ENCODE data around the gene B3GALT5. TPM values are rescaled to one million over a fixed set of nuclear protein-coding genes. Genes with fewer than 3 reads are reported as not detected.

Gene B3GALT5
- total RNA-seq, 1 donor from 2014 or later: 0.62 TPM

DNA sequence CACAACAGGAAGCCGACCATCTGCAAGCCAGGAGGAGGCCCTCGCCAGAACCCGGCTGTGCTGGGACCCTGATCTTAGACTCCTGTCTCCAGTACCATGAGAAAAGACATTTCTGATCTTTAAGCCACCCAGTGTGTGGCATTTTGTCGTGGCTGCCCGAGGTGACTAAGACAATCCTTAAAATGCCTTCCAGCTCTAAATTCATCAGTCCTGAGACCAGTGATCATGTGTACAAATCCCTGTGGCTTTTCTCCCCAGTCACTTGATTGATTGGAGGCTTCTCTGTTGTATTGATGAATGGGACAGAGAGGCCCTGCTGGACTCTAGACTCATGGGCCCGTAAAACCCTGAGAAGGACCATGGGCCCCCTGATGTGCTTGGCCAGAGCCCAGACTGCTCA is 36.1 kb downstream of the B3GALT5 start:
- DNase-seq: no peak

DNA sequence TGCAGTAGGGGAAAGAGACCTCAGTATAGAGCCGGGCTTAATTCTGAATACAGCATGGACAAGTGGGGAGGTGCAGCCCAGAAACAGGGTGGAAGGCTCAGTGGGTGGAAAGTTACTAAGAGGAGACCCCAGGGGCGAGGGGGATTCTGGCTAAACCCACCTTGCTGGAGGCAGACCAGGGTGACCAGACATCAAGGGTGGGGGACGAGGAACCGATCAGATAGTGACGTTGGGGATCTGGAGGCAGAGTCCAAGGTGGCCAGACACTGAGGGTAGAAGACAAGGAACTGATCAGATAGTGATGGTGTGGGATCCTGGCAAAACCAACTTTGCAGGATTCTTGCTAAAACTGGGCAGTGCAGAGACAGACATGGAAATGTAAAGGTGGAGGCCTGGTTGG is 36.8 kb downstream of the B3GALT5 start:
- DNase-seq: no peak

- DNase-seq: no peak
Measured at GRCh38 chr21:39650306-39650705, 37.6 kb downstream of the B3GALT5 start.

DNA sequence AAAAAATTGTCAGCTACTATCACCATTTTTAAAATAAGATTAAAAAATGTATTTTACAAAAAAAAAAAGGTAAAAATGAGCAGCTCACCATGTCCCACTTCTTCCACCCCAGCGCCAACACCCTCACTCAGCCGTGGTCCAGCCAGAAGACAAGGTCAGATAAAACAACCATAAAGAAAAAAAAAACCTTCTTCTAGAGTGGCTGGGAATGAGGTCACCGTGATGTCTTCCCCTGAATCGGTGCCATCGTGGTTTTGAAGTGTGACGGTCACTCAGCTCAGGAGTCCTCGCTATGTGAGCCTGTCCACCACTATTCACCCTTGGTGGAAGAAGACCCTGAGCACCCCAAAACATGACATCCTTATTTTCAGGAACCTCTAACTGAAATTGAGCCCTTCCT is 38.1 kb downstream of the B3GALT5 start:
- DNase-seq: no peak

DNA sequence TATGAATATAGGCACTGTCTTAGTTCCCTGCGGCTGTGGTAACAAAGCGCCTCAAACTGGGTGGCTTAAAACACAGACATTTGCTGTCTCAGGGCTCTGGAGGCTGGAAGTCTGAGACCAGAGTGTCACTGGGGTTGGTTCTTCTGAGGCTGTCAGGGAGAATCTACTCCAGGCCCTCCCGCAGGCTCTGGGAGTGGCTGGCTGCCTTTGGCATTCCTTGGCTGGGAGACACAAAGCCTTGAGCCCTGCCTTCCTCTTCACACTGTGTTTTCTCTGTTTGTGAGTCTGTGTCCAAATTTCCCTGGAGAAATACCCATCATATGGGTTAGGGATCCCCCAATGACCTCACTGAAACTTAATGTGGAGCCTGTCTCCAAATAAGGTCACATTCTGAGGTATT is 38.5 kb downstream of the B3GALT5 start:
- DNase-seq: no peak

- no peak for DNase-seq
Measured at GRCh38 chr21:39654951-39655350, 42.2 kb downstream of the B3GALT5 start.

GRCh38 chr21:39655589-39655988 is 42.8 kb downstream of the B3GALT5 start:
- no peak for DNase-seq

DNA sequence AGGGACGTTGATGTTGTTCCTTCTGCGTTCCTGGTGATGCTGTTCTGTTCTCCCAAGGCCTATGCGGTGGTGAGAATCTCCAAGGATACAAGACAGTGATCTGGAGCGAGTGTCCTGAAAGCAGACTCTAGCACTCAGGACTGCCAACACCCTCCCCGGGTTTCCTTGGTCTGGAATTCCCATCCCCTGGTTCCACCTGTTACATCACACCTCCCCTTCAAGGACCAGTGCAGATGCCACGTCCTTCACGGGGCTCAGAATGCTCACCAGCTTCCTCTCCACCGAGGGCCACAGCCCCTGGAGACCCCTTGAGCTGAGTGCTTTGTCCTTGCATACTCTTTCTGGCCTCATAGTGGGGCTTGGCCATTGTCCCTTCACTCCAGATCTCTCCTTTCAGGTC is 43.5 kb downstream of the B3GALT5 start:
- DNase-seq: no peak

DNA sequence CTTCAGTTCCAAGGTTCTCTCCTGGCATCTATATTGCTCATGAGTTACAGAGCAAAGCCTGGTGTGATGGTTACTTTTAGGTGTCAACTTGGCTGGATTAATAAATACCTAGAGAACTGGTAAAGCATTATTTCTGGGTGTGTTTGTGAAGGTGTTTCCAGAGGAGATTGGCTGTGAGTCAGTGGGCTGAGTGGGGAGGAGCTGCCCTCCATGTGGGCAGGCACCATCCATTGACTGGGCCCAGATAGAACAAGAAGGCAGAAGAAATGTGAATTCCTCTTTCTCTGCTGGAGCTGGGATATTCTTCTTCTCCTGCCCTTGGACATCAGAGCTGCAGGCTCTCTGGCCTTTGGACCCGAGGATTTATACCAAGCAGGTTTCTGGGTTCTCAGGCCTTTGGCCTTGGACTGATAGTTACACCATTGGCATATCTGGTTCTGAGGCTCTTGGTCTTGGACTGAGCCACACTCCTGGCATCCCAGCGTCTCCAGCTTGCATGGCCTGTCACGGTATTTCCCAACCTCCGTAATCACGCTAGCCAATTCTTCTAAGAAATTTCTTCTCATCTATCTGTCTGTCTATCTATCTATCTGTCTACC is 44.5 kb downstream of the B3GALT5 start:
- no peak for DNase-seq

DNA sequence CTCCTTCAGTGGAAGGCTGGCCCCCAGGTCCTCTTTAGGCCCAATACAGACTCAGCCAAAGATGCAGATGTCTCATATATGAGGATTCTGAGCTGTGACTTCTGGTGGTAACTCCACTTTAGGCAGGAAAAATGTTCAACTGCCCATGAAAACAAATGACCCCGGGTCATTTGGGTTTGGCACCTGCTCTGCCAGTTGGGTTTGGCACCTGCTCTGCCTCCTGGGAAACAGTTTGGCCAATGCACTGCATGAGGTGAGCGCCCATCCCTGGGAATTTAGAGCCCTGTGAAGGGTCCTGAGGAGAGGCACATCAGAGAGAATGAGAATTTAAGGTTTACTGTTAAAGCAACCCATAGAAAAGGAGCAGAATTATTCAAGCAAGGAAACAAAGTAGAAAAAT is 45.3 kb downstream of the B3GALT5 start:
- DNase-seq: no peak

DNA sequence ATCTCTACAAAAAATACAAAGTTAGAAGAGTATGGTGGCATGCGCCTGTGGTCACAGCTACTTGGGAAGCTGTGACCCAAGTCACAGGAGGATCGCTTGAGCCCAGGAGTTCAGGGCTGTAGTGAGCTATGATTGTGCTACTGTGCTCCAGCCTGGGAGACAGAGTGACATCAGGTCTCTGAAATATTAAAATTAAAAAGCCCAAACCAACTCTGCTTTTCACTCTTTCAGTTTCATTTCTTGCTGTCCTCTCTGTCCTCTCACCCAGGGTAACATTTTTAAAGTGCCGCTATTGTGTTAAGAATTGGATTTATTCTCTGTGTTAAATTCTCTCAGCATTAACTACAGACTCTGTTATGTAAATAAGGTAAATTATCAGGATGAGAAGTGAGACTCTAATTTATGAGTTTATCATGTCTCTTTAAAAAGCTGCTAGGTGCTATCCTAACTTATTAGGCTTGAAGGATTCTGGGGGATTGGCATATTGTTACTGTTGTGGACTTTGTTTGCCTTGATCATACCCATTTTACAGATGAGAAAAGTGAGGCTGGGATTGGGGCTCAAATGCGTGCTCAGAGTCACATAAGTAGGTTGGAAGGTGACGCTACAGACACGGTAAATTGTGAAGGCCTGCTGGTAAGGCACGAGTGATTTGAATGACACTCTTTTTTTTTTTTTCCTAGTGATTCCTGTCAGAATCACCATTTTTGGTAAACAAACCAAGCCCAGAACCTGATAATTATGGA is 46.5 kb downstream of the B3GALT5 start:
- DNase-seq: no peak

- no peak for DNase-seq
Measured at GRCh38 chr21:39660191-39660980, 47.6 kb downstream of the B3GALT5 start.

DNA sequence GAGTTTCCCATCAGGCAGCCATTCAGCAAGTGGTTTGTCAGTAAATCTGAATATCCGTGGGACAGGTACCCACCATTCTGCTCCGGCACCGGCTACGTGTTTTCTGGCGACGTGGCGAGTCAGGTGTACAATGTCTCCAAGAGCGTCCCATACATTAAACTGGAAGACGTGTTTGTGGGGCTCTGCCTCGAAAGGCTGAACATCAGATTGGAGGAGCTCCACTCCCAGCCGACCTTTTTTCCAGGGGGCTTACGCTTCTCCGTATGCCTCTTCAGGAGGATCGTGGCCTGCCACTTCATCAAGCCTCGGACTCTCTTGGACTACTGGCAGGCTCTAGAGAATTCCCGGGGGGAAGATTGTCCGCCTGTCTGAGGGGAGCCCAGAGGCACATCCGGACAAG is 48.4 kb downstream of the B3GALT5 start:
- no peak for DNase-seq

GRCh38 chr21:39661740-39662139 is 49.0 kb downstream of the B3GALT5 start:
- DNase-seq: no peak

DNA sequence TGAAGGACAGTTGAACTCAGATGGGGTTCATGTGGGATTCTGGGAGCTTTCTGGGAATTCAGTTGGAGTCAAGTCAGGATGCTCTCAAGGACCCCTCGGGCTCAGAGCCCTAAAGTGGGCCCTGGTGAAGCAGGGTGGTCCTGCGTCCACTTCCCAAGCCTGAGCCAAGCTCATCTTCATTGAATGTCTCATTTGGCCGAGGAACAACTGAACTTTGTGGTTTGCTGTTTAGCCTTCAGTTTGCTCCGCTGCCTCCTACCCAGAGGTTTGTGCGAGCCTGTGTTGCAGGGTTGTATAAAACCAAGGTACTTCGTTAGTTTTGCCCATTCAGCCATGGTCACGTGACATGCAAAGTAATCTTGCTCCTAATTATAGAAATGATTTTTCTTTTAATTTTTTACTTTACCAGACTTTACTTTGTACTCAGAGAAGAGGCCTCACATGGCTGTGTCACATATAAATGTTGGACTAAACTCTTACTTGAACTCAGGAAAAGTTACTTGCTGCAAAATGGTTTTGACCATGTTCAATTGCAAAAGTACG is 49.7 kb downstream of the B3GALT5 start:
- no peak for DNase-seq

GRCh38 chr21:39663066-39663465 is 50.3 kb downstream of the B3GALT5 start:
- no peak for DNase-seq

GRCh38 chr21:39663742-39664492 is 51.2 kb downstream of the B3GALT5 start:
- no peak for DNase-seq

GRCh38 chr21:39664586-39664985 is 51.8 kb downstream of the B3GALT5 start:
- no peak for DNase-seq

GRCh38 chr21:39666026-39666425 is 53.3 kb downstream of the B3GALT5 start:
- DNase-seq: no peak

DNA sequence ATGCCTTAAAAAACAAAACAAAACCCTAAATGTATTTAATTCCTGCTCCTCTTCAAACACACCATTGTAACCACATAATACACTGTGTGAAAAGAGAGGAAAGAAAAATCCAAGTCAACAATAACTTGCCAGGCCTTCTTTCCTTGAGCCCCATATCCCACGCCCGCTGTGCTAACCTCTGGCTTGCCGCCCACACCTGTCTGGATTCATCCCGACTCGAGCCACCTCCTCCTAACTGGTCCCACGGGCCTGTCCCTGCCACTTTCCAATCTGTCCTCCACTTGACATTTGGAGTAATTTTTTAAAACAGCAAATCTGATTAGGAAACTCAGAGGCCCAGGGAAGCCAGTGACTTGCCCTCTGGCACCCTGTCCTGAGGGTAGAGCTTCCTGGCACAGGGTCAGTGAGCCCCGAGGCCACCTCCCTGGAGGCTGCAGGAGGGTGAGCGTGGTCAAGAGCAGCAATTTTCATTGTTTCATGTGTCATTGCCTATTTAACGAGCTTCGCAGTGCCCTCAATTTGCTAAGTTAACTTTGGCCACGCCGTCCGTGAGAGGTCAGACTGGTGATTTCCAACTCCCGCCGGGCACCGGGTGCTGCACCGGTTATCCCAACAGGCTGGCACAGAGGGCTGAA is 54.1 kb downstream of the B3GALT5 start:
- DNase-seq: no peak

- no peak for DNase-seq
Measured at GRCh38 chr21:39667353-39667891, 54.7 kb downstream of the B3GALT5 start.

- DNase-seq: no peak
Measured at GRCh38 chr21:39668369-39668768, 55.6 kb downstream of the B3GALT5 start.

All from occipital lobe (tissue), 2 donors.